Measurements from ENCODE around the gene RPL7A.
"Not testable (repeated sequence)": the region's sequence is repeated elsewhere in the genome, so short reads cannot be mapped to it uniquely, and the experiment has no call there.

Gene RPL7A

GRCh38 chr9:133375724-133376654 lies 28.0 kb downstream of the RPL7A start, which contains the start of the genes STKLD1 and SURF4:
STKLD1 (plus strand) TSS chr9:133376366; CDS start chr9:133376474, 108 bp downstream.
SURF4 (minus strand) TSS chr9:133376060; CDS start chr9:133375969, 91 bp downstream.
- peaks cover 44% of the 10 kb centered on the region for H3K4me1 Mint-ChIP-seq
- no peak for TF ChIP-seq CTCF (IDR thresholded peaks at IDR 0.05)
- H3K9me3 Mint-ChIP-seq: peaks cover 18% of the 10 kb centered on the region
- peak; percentile 98 for DNase-seq
- H3K27ac Mint-ChIP-seq: peak within 1 kb of the TSS; percentile 98
- no peaks in the 10 kb centered on the region for H3K36me3 Mint-ChIP-seq (ENCODE audit: low read depth)
- H3K27me3 Mint-ChIP-seq (ENCODE audit: low read depth, poor library complexity): peaks cover 5% of the 10 kb centered on the region
- H3K4me3 Mint-ChIP-seq: peak within 1 kb of the TSS; percentile 97

GRCh38 chr9:133377280-133377679 lies 29.3 kb downstream of the RPL7A start:
- Mint-ChIP-seq H3K4me1 (peaks cover 31% of the 10 kb centered on the region), H3K4me3 (peak overlapping the region; percentile 52), H3K9me3 (peaks cover 18% of the 10 kb centered on the region)
- not testable (repeated sequence) for H3K27me3 Mint-ChIP-seq (ENCODE audit: low read depth, poor library complexity); DNase-seq; H3K36me3 Mint-ChIP-seq (ENCODE audit: low read depth); H3K27ac Mint-ChIP-seq

DNA sequence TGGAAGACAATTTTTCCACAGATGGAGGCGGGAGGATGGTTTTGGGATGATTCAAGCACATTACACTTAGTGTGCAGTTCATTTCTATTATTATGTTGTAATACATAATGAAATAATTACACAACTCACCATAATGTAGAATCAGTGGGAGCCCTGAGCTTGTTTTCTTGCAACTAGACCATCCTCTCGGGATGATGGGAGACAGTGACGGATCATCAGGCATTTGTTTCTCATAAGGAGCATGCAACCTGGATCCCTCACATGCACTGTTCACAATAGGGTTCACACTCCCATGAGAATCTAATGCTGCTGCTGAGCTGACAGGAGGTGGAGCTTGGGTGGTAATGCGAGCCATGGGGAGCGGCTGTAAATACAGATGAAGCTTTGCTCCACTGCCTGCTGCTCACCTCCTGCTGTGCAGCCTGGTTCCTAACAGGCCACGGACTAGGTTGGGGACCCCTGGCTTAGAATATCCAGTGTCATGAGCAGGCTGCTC lies 29.8 kb downstream of the RPL7A start:
- no peaks in the 10 kb centered on the region for H3K36me3 Mint-ChIP-seq (ENCODE audit: low read depth)
- no peak overlapping the region for H3K4me3 Mint-ChIP-seq
- no peak for DNase-seq
- peaks cover 18% of the 10 kb centered on the region for H3K9me3 Mint-ChIP-seq
- no peak for TF ChIP-seq CTCF (IDR thresholded peaks at IDR 0.05)
- H3K27ac Mint-ChIP-seq: no peak overlapping the region
- peaks cover 5% of the 10 kb centered on the region for H3K27me3 Mint-ChIP-seq (ENCODE audit: low read depth, poor library complexity)
- peaks cover 26% of the 10 kb centered on the region for H3K4me1 Mint-ChIP-seq

DNA sequence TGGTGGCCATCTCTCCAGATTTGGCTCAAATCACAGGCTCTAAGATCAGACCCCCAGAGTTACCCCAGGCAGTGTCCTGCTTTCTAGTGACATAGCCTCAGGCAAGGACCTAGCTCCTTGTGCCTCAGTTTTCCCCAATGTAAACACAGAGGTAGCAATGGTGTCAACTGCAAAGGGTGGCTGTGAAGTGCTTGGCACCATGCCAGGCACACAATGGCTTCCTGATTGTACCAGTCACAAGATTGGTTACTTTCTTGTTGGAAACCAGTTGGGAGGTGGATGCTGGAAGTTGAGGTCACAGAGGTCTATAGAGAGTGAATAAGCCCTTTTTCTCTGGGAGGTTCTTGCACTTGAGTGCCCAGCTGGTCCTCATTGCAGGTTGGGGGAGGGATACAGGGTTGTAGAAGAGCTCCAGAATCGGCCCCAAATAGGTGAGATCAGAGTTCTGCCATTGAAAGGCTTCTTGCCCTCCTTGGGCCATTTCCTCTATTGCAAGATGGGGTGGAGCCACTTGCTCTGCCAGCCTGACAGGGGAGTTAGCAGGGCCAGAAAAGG lies 30.5 kb downstream of the RPL7A start:
- no peak overlapping the region for H3K27ac Mint-ChIP-seq

DNA sequence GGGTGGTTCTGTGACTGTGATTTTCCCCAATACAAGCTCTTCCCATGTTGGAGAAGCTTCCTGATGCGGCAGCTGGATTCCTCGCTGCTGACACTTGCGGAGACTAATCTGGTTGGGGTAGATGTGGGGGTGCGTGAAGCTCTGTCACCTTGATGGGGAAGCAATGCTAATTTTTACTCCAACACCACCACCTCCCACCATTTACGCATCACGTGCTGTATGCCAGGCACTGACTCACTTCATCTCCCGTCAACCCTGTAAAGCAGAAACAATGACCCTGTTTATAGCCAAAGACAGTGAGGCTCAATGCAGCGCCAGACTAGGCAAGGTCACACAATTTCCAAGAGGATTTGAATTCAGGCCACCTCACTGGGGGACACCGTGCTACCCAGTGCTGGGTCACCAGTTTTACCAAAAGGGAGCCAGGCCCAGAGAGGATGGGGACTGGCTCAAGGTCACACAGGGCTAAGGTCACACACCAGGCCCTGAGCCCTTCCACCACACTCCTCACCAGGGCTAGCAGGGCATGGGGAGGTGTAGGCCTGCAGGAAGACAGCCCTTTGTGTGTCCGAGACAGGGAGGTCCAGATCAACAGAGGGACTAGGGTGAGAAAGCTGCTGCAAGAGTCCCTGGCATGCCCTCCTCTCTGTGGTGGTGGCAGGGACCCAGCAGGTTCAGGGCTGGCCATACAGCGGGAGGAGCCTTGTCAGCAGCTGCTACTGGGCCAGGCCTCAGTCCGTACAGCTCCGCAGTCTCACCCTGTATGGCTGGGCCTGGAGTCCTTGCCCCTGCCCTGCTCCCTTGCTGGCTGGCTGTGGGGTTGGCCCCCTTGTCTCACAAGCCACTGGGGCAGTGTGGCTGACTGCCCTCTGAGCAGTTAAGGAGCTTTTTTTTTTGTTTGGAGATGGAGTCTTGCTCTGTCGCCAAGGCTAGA lies 31.4 kb downstream of the RPL7A start:
- no peak overlapping the region for H3K27ac Mint-ChIP-seq
- H3K4me3 Mint-ChIP-seq: peak overlapping the region; percentile 16
- peaks cover 5% of the 10 kb centered on the region for H3K27me3 Mint-ChIP-seq (ENCODE audit: low read depth, poor library complexity)
- H3K4me1 Mint-ChIP-seq: peaks cover 14% of the 10 kb centered on the region
- no peak for TF ChIP-seq CTCF (IDR thresholded peaks at IDR 0.05)
- peaks cover 18% of the 10 kb centered on the region for H3K9me3 Mint-ChIP-seq
- no peak for DNase-seq
- H3K36me3 Mint-ChIP-seq (ENCODE audit: low read depth): no peaks in the 10 kb centered on the region

More for the DNA sequence above, 30.5 kb downstream of the RPL7A start:
- Mint-ChIP-seq H3K36me3 (ENCODE audit: low read depth) (no peaks in the 10 kb centered on the region), H3K4me3 (no peak overlapping the region), H3K27me3 (ENCODE audit: low read depth, poor library complexity) (peaks cover 5% of the 10 kb centered on the region), H3K4me1 (peaks cover 21% of the 10 kb centered on the region), H3K9me3 (peaks cover 18% of the 10 kb centered on the region)
- no peak for TF ChIP-seq CTCF (IDR thresholded peaks at IDR 0.05)
- DNase-seq: no peak

All from nephron progenitor cell (in vitro differentiated cells).